Pancreas (tissue), 10 donors: ENCODE data around the gene CENPF. TPM values are rescaled to one million over a fixed set of nuclear protein-coding genes. Genes with fewer than 3 reads are reported as not detected.

Experiments
- ATAC-seq, 4 donors: fragments of 200-7000 bp; cut with Tn5 transposase; one replicate each; pipeline versions ENCODE4 v1.8.0 to v1.9.1; 2020; ENCODE audit warnings: mild to moderate bottlenecking in 4 of 4, moderate library complexity in 4 of 4
- DNase-seq, 6 donors: peaks; one replicate each; pipeline ENCODE4 v3.0.0-alpha.2; 2020
- FAIRE-seq: peaks from 2 replicates; lab custom pipeline; 2012; peaks lifted over from hg19 to GRCh38; lab: Jason Lieb, UNC
- H3K27ac ChIP-seq, 4 donors: fragments of 200-600 bp; sonication (generic); 1 replicate in 3 of 4; 2 replicates in 1 of 4; pipeline versions ENCODE4 v1.5.0 to v1.8.0; 2020
- H3K27me3 ChIP-seq, 4 donors: fragments of 200-600 bp; one replicate each; pipeline ENCODE4 v1.8.0; 2021
- H3K36me3 ChIP-seq, 3 donors: fragments of 200-600 bp; sonication (generic) in 1 of 3; one replicate each; pipeline versions ENCODE4 v1.5.0 to v1.8.0; 2020 to 2021
- H3K4me1 ChIP-seq, 3 donors: fragments of 200-600 bp; one replicate each; pipeline ENCODE4 v1.8.0; 2021
- H3K4me3 ChIP-seq, 4 donors: fragments of 200-600 bp; sonication (generic) in 2 of 4; one replicate each; pipeline versions ENCODE4 v1.5.0 to v1.8.0; 2020 to 2021
- H3K9me3 ChIP-seq, 4 donors: fragments of 200-600 bp; one replicate each; pipeline ENCODE4 v1.8.0; 2021
- CTCF ChIP-seq, 4 donors: fragments of 200-600 bp; sonication (generic) in 3 of 4; IDR thresholded peaks; one replicate each; pipeline versions ENCODE4 v1.5.0 to v1.8.0; 2021; ENCODE audit warnings: antibody characterized with exemption in 4 of 4
- WGBS, 2 donors: extraction: QIAGEN DNeasy Blood & Tissue Kit; methylation state at CpG; one replicate each; pipeline ENCODE4 v1.1.7; 2013; 5-methylcytosine and 5-hydroxymethylcytosine counted together
- intact Hi-C, 3 donors: fragments of 100-400 bp; cut with DNase I; formaldehyde crosslinking; loops; one replicate each; pipeline versions ENCODE4 v1.11.1 to v1.14.2; 2022
- polyA plus RNA-seq, 2 donors: library from polyadenylated mRNA; stranded (reverse); fragments of 200-250 nt; gene quantifications; one replicate each; pipeline ENCODE4 v1.2.3, GENCODE V29; 2013
- total RNA-seq, 6 donors: library from RNA; stranded (reverse); fragmentation: NEBNext Ultra II Directional in 4 of 6; extraction: Animal tissue kit (Norgen Biotek cat#: 25700) in 4 of 6; gene quantifications; one replicate each; pipeline versions ENCODE4 v1.2.1 to v1.2.4, GENCODE V29; 2021 to 2023
- donor health status: healthy with polysubstance abuse.
- donor health status: DM: no; HTN: no; CAD: no; lungs with moderate emphysema.
- donor health status: DM: no; HTN: no; CAD: no.
- donor health status: control.
- donor health status: control.
- donor health status: Bipolar disorder and iron deficiency.
- donor health status: DM: yes; HTN: yes; CAD: no.
- donor health status: DM: no; HTN: no; CAD: no.
- donor health status: DM: no; HTN: no; CAD: no.
- donor health status: DM: yes; HTN: yes; CAD: no.

Gene CENPF
- total and polyA plus RNA-seq, 8 donors, result 0.05 to 2.0 (median 0.30) TPM

- intact Hi-C loops, result no loop called here
- WGBS, 2 donors, result 63 to 93% methylated on average over 1 of the region's 1 CpG
Measured at GRCh38 chr1:214698559-214698958, 95.6 kb downstream of the CENPF start.

GRCh38 chr1:214700437-214700836 lies 97.4 kb downstream of the CENPF start:
- H3K27ac ChIP-seq, result no peak overlapping the region
- WGBS, 2 donors, result 31 to 48% methylated on average over 4 of the region's 4 CpGs
- intact Hi-C loops, result no loop called here
- no peaks in the 10 kb centered on the region for H3K36me3 ChIP-seq
- FAIRE-seq (no peak), ATAC-seq (no peak), DNase-seq (no peak)
- H3K9me3 ChIP-seq, result no peaks in the 10 kb centered on the region
- H3K4me1 ChIP-seq, result no peaks in the 10 kb centered on the region
- no peaks in the 10 kb centered on the region for H3K27me3 ChIP-seq
- no peak for TF ChIP-seq CTCF (IDR thresholded peaks at IDR 0.05)
- H3K4me3 ChIP-seq, result no peak overlapping the region

More at GRCh38 chr1:214698559-214698958, 95.6 kb downstream of the CENPF start:
- FAIRE-seq, result no peak
- no peak for ATAC-seq
- TF ChIP-seq CTCF (IDR thresholded peaks at IDR 0.05), result no peak
- Histone ChIP-seq H3K4me3 (no peak overlapping the region), H3K4me1 (no peaks in the 10 kb centered on the region), H3K36me3 (no peaks in the 10 kb centered on the region), H3K27ac (no peak overlapping the region), H3K27me3 (no peaks in the 10 kb centered on the region), H3K9me3 (no peaks in the 10 kb centered on the region)
- no peak for DNase-seq

GRCh38 chr1:214702556-214702955 lies 99.6 kb downstream of the CENPF start:
- H3K9me3 ChIP-seq, result no peaks in the 10 kb centered on the region
- ATAC-seq (no peak), DNase-seq (no peak), FAIRE-seq (no peak)
- no peak overlapping the region for H3K27ac ChIP-seq
- H3K4me3 ChIP-seq, result no peak overlapping the region
- H3K36me3 ChIP-seq, result no peaks in the 10 kb centered on the region
- H3K27me3 ChIP-seq, result no peaks in the 10 kb centered on the region
- 89 to 94% methylated on average over 1 of the region's 1 CpG for WGBS, 2 donors
- H3K4me1 ChIP-seq, result no peaks in the 10 kb centered on the region
- intact Hi-C loops, result no loop called here
- no peak for TF ChIP-seq CTCF (IDR thresholded peaks at IDR 0.05)

GRCh38 chr1:214707306-214708087 lies 104.5 kb downstream of the CENPF start:
- Histone ChIP-seq H3K9me3 (no peaks in the 10 kb centered on the region), H3K4me3 (no peak overlapping the region), H3K27me3 (no peaks in the 10 kb centered on the region), H3K27ac (no peak overlapping the region), H3K4me1 (no peaks in the 10 kb centered on the region), H3K36me3 (no peaks in the 10 kb centered on the region)
- intact Hi-C loops, result no loop called here
- no peak for TF ChIP-seq CTCF (IDR thresholded peaks at IDR 0.05)
- WGBS, 2 donors, result 51 to 63% methylated on average over 11 of the region's 11 CpGs
- DNase-seq (no peak), ATAC-seq (no peak), FAIRE-seq (no peak)

GRCh38 chr1:214708321-214708955 lies 105.4 kb downstream of the CENPF start:
- FAIRE-seq (no peak), DNase-seq (no peak), ATAC-seq (no peak)
- H3K4me3 ChIP-seq, result no peak overlapping the region
- no peaks in the 10 kb centered on the region for H3K4me1 ChIP-seq
- intact Hi-C loops, result no loop called here
- 22 to 56% methylated on average over 1 of the region's 1 CpG for WGBS, 2 donors
- no peaks in the 10 kb centered on the region for H3K36me3 ChIP-seq
- H3K27me3 ChIP-seq, result no peaks in the 10 kb centered on the region
- H3K9me3 ChIP-seq, result no peaks in the 10 kb centered on the region
- TF ChIP-seq CTCF (IDR thresholded peaks at IDR 0.05), result no peak
- no peak overlapping the region for H3K27ac ChIP-seq
